Keratinocyte (primary cell): ENCODE results near the gene NFATC2. TPM values are rescaled to one million over a fixed set of nuclear protein-coding genes. Genes with fewer than 3 reads are reported as not detected.

Experiments used
- DNase-seq: peaks from one replicate; pipeline ENCODE4 v3.0.0-alpha.2; 2011; ENCODE audit warnings: low read depth, missing footprints, low spot score
- FAIRE-seq: peaks from 2 replicates; lab custom pipeline; 2011; peaks lifted over from hg19 to GRCh38; lab: Jason Lieb, UNC
- H2AFZ ChIP-seq: 2 replicates; pipeline ENCODE4 v1.6.0; 2012; ENCODE audit warnings: low read length, control low read depth, inconsistent platforms; ENCODE audit not compliant: control insufficient read depth
- H3K27ac ChIP-seq: 2 replicates; pipeline ENCODE4 v1.5.1; 2011; ENCODE audit warnings: low read length; ENCODE audit not compliant: control insufficient read depth, insufficient read depth
- H3K27me3 ChIP-seq: 3 replicates; pipeline ENCODE4 v1.6.0; 2011; ENCODE audit warnings: low read length; ENCODE audit not compliant: control insufficient read depth, insufficient read depth; ENCODE audit errors: extremely low read depth
- H3K36me3 ChIP-seq, 2 experiments: 2 replicates in 1 of 2; 3 replicates in 1 of 2; pipeline ENCODE4 v1.5.1; 2011; ENCODE audit warnings: low read length in 2 of 2, mild to moderate bottlenecking in 1 of 2; ENCODE audit not compliant: control insufficient read depth in 2 of 2, insufficient read depth in 2 of 2; ENCODE audit errors: extremely low read depth in 1 of 2
- H3K4me1 ChIP-seq: 3 replicates; pipeline ENCODE4 v1.5.1; 2011; ENCODE audit warnings: low read length; ENCODE audit not compliant: control insufficient read depth, insufficient read depth; ENCODE audit errors: extremely low read depth
- H3K4me2 ChIP-seq: 3 replicates; pipeline ENCODE4 v1.6.0; 2011; ENCODE audit warnings: low read depth, low read length; ENCODE audit not compliant: control insufficient read depth, insufficient read depth; ENCODE audit errors: extremely low read depth
- H3K4me3 ChIP-seq, 3 experiments: fragments of 200-600 bp in 1 of 3; sonication (generic) in 1 of 3; 2 replicates in 2 of 3; 3 replicates in 1 of 3; pipeline ENCODE4 v1.5.1; 2011 to 2016; ENCODE audit warnings: low read length in 3 of 3, mild to moderate bottlenecking in 3 of 3, control low read depth in 2 of 3, inconsistent platforms in 1 of 3, low read depth in 1 of 3, mixed read lengths in 1 of 3, mixed run types in 1 of 3, moderate library complexity in 1 of 3; ENCODE audit not compliant: control insufficient read depth in 2 of 3, insufficient read depth in 2 of 3; ENCODE audit errors: extremely low read depth in 1 of 3
- H3K79me2 ChIP-seq: 2 replicates; pipeline ENCODE4 v1.6.0; 2012; ENCODE audit warnings: low read length; ENCODE audit not compliant: control insufficient read depth, insufficient read depth
- H3K9ac ChIP-seq: 3 replicates; pipeline ENCODE4 v1.6.0; 2011; ENCODE audit warnings: low read length; ENCODE audit not compliant: control insufficient read depth, insufficient read depth; ENCODE audit errors: extremely low read depth
- H3K9me1 ChIP-seq: 3 replicates; pipeline ENCODE4 v1.6.0; 2011; ENCODE audit warnings: low read length; ENCODE audit not compliant: control insufficient read depth, insufficient read depth; ENCODE audit errors: extremely low read depth
- H3K9me3 ChIP-seq: 2 replicates; pipeline ENCODE4 v1.5.1; 2012; ENCODE audit warnings: low read depth, low read length; ENCODE audit not compliant: control insufficient read depth
- H4K20me1 ChIP-seq: 3 replicates; pipeline ENCODE4 v1.6.0; 2011; ENCODE audit warnings: low read length; ENCODE audit not compliant: control insufficient read depth, insufficient read depth; ENCODE audit errors: extremely low read depth
- CTCF ChIP-seq, 3 experiments: IDR thresholded peaks in 1 of 3; conservative IDR thresholded peaks in 1 of 3; optimal IDR thresholded peaks in 1 of 3; 2 replicates in 2 of 3; 3 replicates in 1 of 3; pipeline versions ENCODE3 to v1.5.1; 2011; ENCODE audit warnings: low read length in 3 of 3, mild to moderate bottlenecking in 3 of 3, moderate library complexity in 2 of 3, control low read depth in 1 of 3, inconsistent platforms in 1 of 3; ENCODE audit not compliant: insufficient read depth in 2 of 3; ENCODE audit errors: extremely low read depth in 1 of 3
- EZH2 ChIP-seq: IDR thresholded peaks from one replicate; pipeline ENCODE4 v1.6.1; 2012; ENCODE audit warnings: inconsistent platforms, mild to moderate bottlenecking, low read length, moderate library complexity
- dilution Hi-C: fragments of 300-500 bp; cut with MboI; formaldehyde crosslinking; loops from one replicate; pipeline ENCODE4 v1.7.0; 2020; ENCODE audit warnings: low sequenced_read_pairs; ENCODE audit not compliant: extremely low pct_ligation_motif_present
- polyA plus RNA-seq, 5 experiments: library from polyadenylated mRNA; depleted of rRNA in 3 of 5; stranded (reverse) in 3 of 5; stranded (forward) in 1 of 5; unstranded in 1 of 5; fragments of >200 nt; gene quantifications; 1 replicate in 1 of 5; 2 replicates in 3 of 5; 3 replicates in 1 of 5; pipeline versions ENCODE4 v1.2.1 to v1.2.3, GENCODE V29; 2011 to 2012; ENCODE audit warnings: missing spikeins in 2 of 5, low read depth in 1 of 5, low replicate concordance in 1 of 5

NFATC2 gene
- polyA plus RNA-seq, 1 donor (not counting 4 experiments of a cell fraction or from before 2014, with no cell fraction given): 0.05 TPM

- H3K9me1 ChIP-seq: no peaks in the 10 kb centered on the region
- no peak overlapping the region for H3K9ac ChIP-seq
- H2AFZ ChIP-seq: no peak overlapping the region
- H3K4me2 ChIP-seq: no peak overlapping the region
- H3K36me3 ChIP-seq: no peaks in the 10 kb centered on the region
- dilution Hi-C loops: no loop called here
- H3K27me3 ChIP-seq: peaks cover 29% of the 10 kb centered on the region
- H3K4me1 ChIP-seq: no peaks in the 10 kb centered on the region
- no peak overlapping the region for H3K4me3 ChIP-seq
- FAIRE-seq (no peak), DNase-seq (no peak)
- no peaks in the 10 kb centered on the region for H3K9me3 ChIP-seq
- TF ChIP-seq CTCF (optimal IDR thresholded peaks at IDR 0.05 in 1 of 3, IDR thresholded peaks at IDR 0.05 in 1 of 3, conservative IDR thresholded peaks at IDR 0.05 in 1 of 3; ENCODE audit: extremely low read depth in 1 of 3, insufficient read depth in 2 of 3, low read length in 3 of 3): no peak
- TF ChIP-seq EZH2: no peak
- H3K27ac ChIP-seq: no peak overlapping the region
- H3K79me2 ChIP-seq: no peaks in the 10 kb centered on the region
- no peaks in the 10 kb centered on the region for H4K20me1 ChIP-seq
Measured at GRCh38 chr20:51497542-51498467, 44.7 kb downstream of the NFATC2 start.

- H3K36me3 ChIP-seq: no peaks in the 10 kb centered on the region
- DNase-seq: no peak
- H4K20me1 ChIP-seq: no peaks in the 10 kb centered on the region
- FAIRE-seq: no peak
- no peak overlapping the region for H3K4me2 ChIP-seq
- no peak overlapping the region for H3K27ac ChIP-seq
- H3K9ac ChIP-seq: no peak overlapping the region
- H3K9me1 ChIP-seq: no peaks in the 10 kb centered on the region
- H3K27me3 ChIP-seq: peaks cover 37% of the 10 kb centered on the region
- H2AFZ ChIP-seq: no peak overlapping the region
- H3K4me1 ChIP-seq: no peaks in the 10 kb centered on the region
- TF ChIP-seq CTCF (optimal IDR thresholded peaks at IDR 0.05 in 1 of 3, IDR thresholded peaks at IDR 0.05 in 1 of 3, conservative IDR thresholded peaks at IDR 0.05 in 1 of 3; ENCODE audit: extremely low read depth in 1 of 3, insufficient read depth in 2 of 3, low read length in 3 of 3): no peak
- no peak for TF ChIP-seq EZH2
- dilution Hi-C loops: no loop called here
- H3K9me3 ChIP-seq: no peaks in the 10 kb centered on the region
- no peaks in the 10 kb centered on the region for H3K79me2 ChIP-seq
- H3K4me3 ChIP-seq: no peak overlapping the region
Measured at GRCh38 chr20:51496964-51497363, 45.6 kb downstream of the NFATC2 start.
